Measurements from ENCODE around the gene SLC38A5. TPM values are rescaled to one million over a fixed set of nuclear protein-coding genes. Genes with fewer than 3 reads are reported as not detected.

SLC38A5 gene
- total RNA-seq, 1 experiment from 2014 or later, result 0.46 TPM

DNA sequence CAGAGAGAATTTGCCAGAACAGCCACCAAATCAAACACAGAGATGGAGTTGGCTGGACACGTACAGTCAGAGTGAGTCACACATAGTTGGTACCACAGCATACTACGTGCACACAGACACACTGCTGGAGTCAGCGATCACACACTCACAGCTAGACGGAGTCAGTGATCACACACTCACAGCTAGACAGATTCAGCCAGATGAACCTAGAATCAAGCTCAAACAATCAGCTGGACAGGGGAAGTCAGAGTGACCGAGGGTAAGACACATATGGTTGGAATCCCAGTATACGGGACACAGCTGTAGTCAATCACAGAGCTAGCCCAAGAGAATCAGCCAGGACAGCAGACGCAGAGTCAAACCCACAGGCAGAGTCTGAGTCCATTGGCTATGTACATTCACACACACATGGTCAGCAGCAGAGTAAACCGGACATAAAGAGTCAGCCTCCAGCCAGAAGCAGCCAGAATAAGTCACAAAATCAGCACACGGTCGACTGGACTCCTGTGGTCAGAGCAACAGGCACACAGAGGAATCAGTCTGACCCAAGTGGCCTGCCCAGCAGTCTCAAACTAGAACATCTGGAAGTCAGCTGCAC, 4.6 kb downstream of the SLC38A5 start:
- Histone ChIP-seq H3F3A (ENCODE audit: insufficient read depth, low read depth) (no peaks in the 10 kb centered on the region), H3K27ac (no peak overlapping the region), H3K4me3 (no peak overlapping the region), H3K4me2 (no peak overlapping the region), H3K4me1 (replicated peaks; ENCODE audit: insufficient read depth) (no peaks in the 10 kb centered on the region), H3K36me3 (ENCODE audit: low read depth) (no peaks in the 10 kb centered on the region), H3K9me2 (ENCODE audit: insufficient read depth) (no peaks in the 10 kb centered on the region), H4K20me1 (ENCODE audit: insufficient read depth) (no peaks in the 10 kb centered on the region), H3K79me2 (ENCODE audit: low read depth) (no peaks in the 10 kb centered on the region), H3K27me3 (ENCODE audit: insufficient read depth, low read depth) (no peaks in the 10 kb centered on the region), H3K9me3 (ENCODE audit: insufficient read depth, low read depth) (no peaks in the 10 kb centered on the region), H2AFZ (no peak overlapping the region)
- ChIA-PET CTCF (no interaction called here), POLR2A (ENCODE audit: unreplicated experiment) (no interaction called here)
- no TSS peak for BruUV-seq (replicated peaks)
- no peak for DNase-seq
- intact Hi-C loops (cut with micrococcal nuclease; ENCODE audit: unreplicated experiment), result no loop called here
- TF ChIP-seq, protein P1, sequence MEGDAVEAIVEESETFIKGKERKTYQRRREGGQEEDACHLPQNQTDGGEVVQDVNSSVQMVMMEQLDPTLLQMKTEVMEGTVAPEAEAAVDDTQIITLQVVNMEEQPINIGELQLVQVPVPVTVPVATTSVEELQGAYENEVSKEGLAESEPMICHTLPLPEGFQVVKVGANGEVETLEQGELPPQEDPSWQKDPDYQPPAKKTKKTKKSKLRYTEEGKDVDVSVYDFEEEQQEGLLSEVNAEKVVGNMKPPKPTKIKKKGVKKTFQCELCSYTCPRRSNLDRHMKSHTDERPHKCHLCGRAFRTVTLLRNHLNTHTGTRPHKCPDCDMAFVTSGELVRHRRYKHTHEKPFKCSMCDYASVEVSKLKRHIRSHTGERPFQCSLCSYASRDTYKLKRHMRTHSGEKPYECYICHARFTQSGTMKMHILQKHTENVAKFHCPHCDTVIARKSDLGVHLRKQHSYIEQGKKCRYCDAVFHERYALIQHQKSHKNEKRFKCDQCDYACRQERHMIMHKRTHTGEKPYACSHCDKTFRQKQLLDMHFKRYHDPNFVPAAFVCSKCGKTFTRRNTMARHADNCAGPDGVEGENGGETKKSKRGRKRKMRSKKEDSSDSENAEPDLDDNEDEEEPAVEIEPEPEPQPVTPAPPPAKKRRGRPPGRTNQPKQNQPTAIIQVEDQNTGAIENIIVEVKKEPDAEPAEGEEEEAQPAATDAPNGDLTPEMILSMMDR (conservative IDR thresholded peaks at IDR 0.05), result no peak
- no peak for TF ChIP-seq EZH2 (IDR thresholded peaks at IDR 0.05; ENCODE audit: low read depth)

DNA sequence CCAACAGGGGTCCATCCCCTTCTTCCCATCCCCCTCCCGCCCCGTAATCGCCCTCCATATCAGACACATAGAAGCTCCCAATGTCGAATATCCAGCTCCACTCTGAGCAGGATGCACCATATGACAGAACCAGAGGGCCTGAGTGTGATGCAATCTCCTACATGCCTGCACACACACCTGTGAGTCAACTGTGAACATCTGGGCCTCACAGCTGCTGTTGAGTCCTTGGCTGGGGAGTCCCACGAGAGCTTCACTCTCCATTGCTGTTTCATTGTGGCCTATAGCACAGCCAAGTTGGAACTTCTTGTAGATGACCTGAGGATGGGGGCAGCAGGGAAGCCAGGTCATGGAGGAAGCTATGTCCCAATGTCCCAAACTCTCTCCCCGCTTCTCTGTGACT, 8.2 kb downstream of the SLC38A5 start:
- no peaks in the 10 kb centered on the region for H3K9me3 ChIP-seq (ENCODE audit: insufficient read depth, low read depth)
- no peaks in the 10 kb centered on the region for H3K36me3 ChIP-seq (ENCODE audit: low read depth)
- H2AFZ ChIP-seq, result no peak overlapping the region
- ChIA-PET CTCF (no interaction called here), POLR2A (ENCODE audit: unreplicated experiment) (no interaction called here)
- H3K4me1 ChIP-seq (replicated peaks; ENCODE audit: insufficient read depth), result no peaks in the 10 kb centered on the region
- H4K20me1 ChIP-seq (ENCODE audit: insufficient read depth), result no peaks in the 10 kb centered on the region
- no peaks in the 10 kb centered on the region for H3K27me3 ChIP-seq (ENCODE audit: insufficient read depth, low read depth)
- no peak overlapping the region for H3K27ac ChIP-seq
- no peak overlapping the region for H3K4me3 ChIP-seq
- intact Hi-C loops (cut with micrococcal nuclease; ENCODE audit: unreplicated experiment), result no loop called here
- H3K4me2 ChIP-seq, result no peak overlapping the region
- no TSS peak for BruUV-seq (replicated peaks)
- H3K9me2 ChIP-seq (ENCODE audit: insufficient read depth), result no peaks in the 10 kb centered on the region
- DNase-seq, result no peak
- no peak for TF ChIP-seq EZH2 (IDR thresholded peaks at IDR 0.05; ENCODE audit: low read depth)
- TF ChIP-seq, protein P1 (conservative IDR thresholded peaks at IDR 0.05), result no peak
- H3F3A ChIP-seq (ENCODE audit: insufficient read depth, low read depth), result no peaks in the 10 kb centered on the region
- no peaks in the 10 kb centered on the region for H3K79me2 ChIP-seq (ENCODE audit: low read depth)

DNA sequence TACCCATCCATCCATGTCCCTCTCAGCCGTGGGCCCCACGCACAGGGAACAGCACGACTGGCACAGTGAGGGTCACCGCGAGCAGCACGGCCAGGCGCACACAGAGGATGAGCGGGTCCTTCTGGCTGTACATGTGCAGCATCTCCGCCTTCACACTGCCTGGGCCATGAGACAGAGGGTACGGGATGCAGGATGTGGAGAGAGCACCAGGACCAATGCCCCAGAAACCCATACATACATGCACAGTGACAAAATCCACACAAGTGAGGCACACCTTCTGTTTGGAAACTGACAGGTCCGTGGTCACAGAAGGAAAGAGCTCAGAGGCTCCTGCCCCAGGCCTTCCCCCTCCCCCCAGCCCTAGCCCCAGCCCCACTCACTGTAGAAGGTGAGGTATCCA, 9.5 kb downstream of the SLC38A5 start:
- H3F3A ChIP-seq (ENCODE audit: insufficient read depth, low read depth), result no peaks in the 10 kb centered on the region

More for the DNA sequence above, 9.5 kb downstream of the SLC38A5 start:
- BruUV-seq (replicated peaks), result no TSS peak
- Histone ChIP-seq H4K20me1 (ENCODE audit: insufficient read depth) (no peaks in the 10 kb centered on the region), H3K79me2 (ENCODE audit: low read depth) (no peaks in the 10 kb centered on the region), H3K9me2 (ENCODE audit: insufficient read depth) (no peaks in the 10 kb centered on the region), H3K4me2 (no peak overlapping the region), H2AFZ (no peak overlapping the region), H3K27ac (no peak overlapping the region), H3K9me3 (ENCODE audit: insufficient read depth, low read depth) (no peaks in the 10 kb centered on the region), H3K36me3 (ENCODE audit: low read depth) (no peaks in the 10 kb centered on the region), H3K27me3 (ENCODE audit: insufficient read depth, low read depth) (no peaks in the 10 kb centered on the region), H3K4me3 (no peak overlapping the region), H3K4me1 (replicated peaks; ENCODE audit: insufficient read depth) (no peaks in the 10 kb centered on the region)
- ChIA-PET POLR2A (ENCODE audit: unreplicated experiment) (no interaction called here), CTCF (no interaction called here)
- no peak for DNase-seq
- no peak for TF ChIP-seq EZH2 (IDR thresholded peaks at IDR 0.05; ENCODE audit: low read depth)
- TF ChIP-seq, protein P1 (conservative IDR thresholded peaks at IDR 0.05), result no peak
- intact Hi-C loops (cut with micrococcal nuclease; ENCODE audit: unreplicated experiment), result no loop called here

Measured in PC-9 (cell line).